HepG2 (cell line): Measurements from ENCODE around the gene POLR3E. TPM values are rescaled to one million over a fixed set of nuclear protein-coding genes. Genes with fewer than 3 reads are reported as not detected.

ENCODE experiments used
- GTF2F1 ChIP-seq: fragments of 150-350 bp; IDR thresholded peaks from 2 replicates; pipeline ENCODE4 v1.6.1; 2014; ENCODE audit warnings: low read length
- HOXA9 ChIP-seq: sonication (generic); formaldehyde crosslinking; IDR thresholded peaks from 2 replicates; pipeline ENCODE4 v1.8.1; 2022; ENCODE audit warnings: missing genetic modification reagents, mild to moderate bottlenecking, moderate library complexity, borderline replicate concordance
- KAT8 ChIP-seq: IDR thresholded peaks from 2 replicates; pipeline ENCODE4 v1.6.1; 2016; ENCODE audit warnings: missing genetic modification reagents, missing compliant biosample characterization
- RBAK ChIP-seq: sonication (generic); formaldehyde crosslinking; IDR thresholded peaks from 2 replicates; pipeline ENCODE4 v1.5.1; 2020; ENCODE audit warnings: mild to moderate bottlenecking, missing genetic modification reagents
- STAT6 ChIP-seq: sonication (generic); formaldehyde crosslinking; IDR thresholded peaks from 2 replicates; pipeline ENCODE4 v1.4.0; 2020; ENCODE audit warnings: missing genetic modification reagents, mild to moderate bottlenecking, borderline replicate concordance
- THAP9 ChIP-seq: sonication (generic); formaldehyde crosslinking; IDR thresholded peaks from 2 replicates; pipeline ENCODE4; 2020; ENCODE audit warnings: missing genetic modification reagents, mild to moderate bottlenecking, borderline replicate concordance
- ZBTB10 ChIP-seq: sonication (generic); formaldehyde crosslinking; IDR thresholded peaks from 2 replicates; pipeline ENCODE4 v1.4.0; 2020; ENCODE audit warnings: missing genetic modification reagents, borderline replicate concordance
- ZFAT ChIP-seq: sonication (generic); formaldehyde crosslinking; conservative IDR thresholded peaks from 2 replicates; pipeline ENCODE4 v1.8.1; 2023; ENCODE audit warnings: missing genetic modification reagents, inconsistent platforms
- ZFP82 ChIP-seq: sonication (generic); formaldehyde crosslinking; IDR thresholded peaks from 2 replicates; pipeline ENCODE4 v1.5.1; 2020; ENCODE audit warnings: mild to moderate bottlenecking, missing genetic modification reagents, borderline replicate concordance
- ZNF18 ChIP-seq: sonication (generic); formaldehyde crosslinking; IDR thresholded peaks from 2 replicates; pipeline ENCODE4 v1.8.0; 2022; ENCODE audit warnings: mild to moderate bottlenecking, missing genetic modification reagents; ENCODE audit not compliant: insufficient replicate concordance
- ZNF234 ChIP-seq: sonication (generic); formaldehyde crosslinking; conservative IDR thresholded peaks from 2 replicates; pipeline ENCODE4 v1.5.1; 2020; ENCODE audit warnings: mild to moderate bottlenecking, missing genetic modification reagents
- ZNF549 ChIP-seq: sonication (generic); formaldehyde crosslinking; IDR thresholded peaks from 2 replicates; pipeline ENCODE4 v1.5.0; 2020; ENCODE audit warnings: missing genetic modification reagents
- ZNF672 ChIP-seq: sonication (generic); formaldehyde crosslinking; IDR thresholded peaks from 2 replicates; pipeline ENCODE4 v1.8.1; 2022; ENCODE audit warnings: missing genetic modification reagents
- ZNF766 ChIP-seq: sonication (generic); formaldehyde crosslinking; IDR thresholded peaks from 2 replicates; pipeline ENCODE4 v1.5.0; 2020; ENCODE audit warnings: missing genetic modification reagents, borderline replicate concordance
- ZNF816 ChIP-seq: sonication (generic); formaldehyde crosslinking; IDR thresholded peaks from 2 replicates; pipeline ENCODE4 v1.8.0; 2022; ENCODE audit warnings: missing genetic modification reagents, mild to moderate bottlenecking, borderline replicate concordance
- ZSCAN5A ChIP-seq: sonication (generic); formaldehyde crosslinking; IDR thresholded peaks from 2 replicates; pipeline ENCODE4 v1.8.0; 2022; ENCODE audit warnings: mild to moderate bottlenecking, missing genetic modification reagents, borderline replicate concordance
- polyA plus RNA-seq, 8 experiments: library from polyadenylated mRNA; depleted of rRNA in 3 of 8; stranded (reverse) in 7 of 8; unstranded in 1 of 8; fragments of >200 nt; fragmentation: Illumina TruSeq in 4 of 8; extraction: Trizol in 4 of 8; gene quantifications; 2 replicates each; pipeline versions ENCODE4 v1.2.1 to v1.2.3, GENCODE V29; 2011 to 2016; ENCODE audit warnings: low read depth in 4 of 8, missing spikeins in 1 of 8, mixed read lengths in 1 of 8; ENCODE audit not compliant: insufficient read depth in 1 of 8
- total RNA-seq, 5 experiments: library from RNA; depleted of rRNA; stranded (reverse); fragments of >200 nt; fragmentation: Illumina TruSeq; extraction: Trizol; gene quantifications; 2 replicates each; pipeline ENCODE4 v1.2.3, GENCODE V29; 2016; ENCODE audit warnings: low read depth in 1 of 5

POLR3E gene
- total and polyA plus RNA-seq, 2 of the 13 experiments (the other 11 are each of a cell fraction or from before 2014, with no cell fraction given): 135 to 262 TPM

- TF ChIP-seq STAT6 (CRISPR knock-in tag): peak; percentile 94; the same call in 1 of the 2 replicates
- TF ChIP-seq ZSCAN5A (CRISPR knock-in tag): peak; percentile 98
- peak; percentile 92 for TF ChIP-seq ZNF766 (CRISPR knock-in tag)
- TF ChIP-seq HOXA9 (CRISPR knock-in tag): no peak; the same call in 1 of the 2 replicates
- peak; percentile 91; the same call in 1 of the 2 replicates for TF ChIP-seq GTF2F1
- peak; percentile 34; the same call in 1 of the 2 replicates for TF ChIP-seq ZNF549
- TF ChIP-seq ZFAT (CRISPR knock-in tag): 0 out of 2 replicates have a peak, but pooled peaks have one; percentile 33
- TF ChIP-seq ZBTB10 (CRISPR knock-in tag): no peak; the same call in none of the 2 replicates
- TF ChIP-seq ZNF672 (CRISPR knock-in tag): no peak
- TF ChIP-seq ZNF816 (CRISPR knock-in tag): peak; percentile 98
- TF ChIP-seq ZNF18: peak; percentile 92
- peak; percentile 19; the same call in 1 of the 2 replicates for TF ChIP-seq ZNF234 (CRISPR knock-in tag)
- TF ChIP-seq THAP9 (CRISPR knock-in tag): peak; percentile 97; the same call in 1 of the 2 replicates
- peak; percentile 98 for TF ChIP-seq KAT8 (CRISPR knock-in tag)
- TF ChIP-seq ZFP82: peak; percentile 100
- peak; percentile 85 for TF ChIP-seq RBAK (CRISPR knock-in tag)
Measured at GRCh38 chr16:22297114-22297870, at the start of gene POLR3E (continued).
